GM10266 (cell line): ENCODE data around the gene VSTM2L.

Experiments used
- DNase-seq: peaks from one replicate; pipeline ENCODE4 v3.0.0; 2012; ENCODE audit errors: extremely low spot score
- CTCF ChIP-seq: IDR thresholded peaks from 2 replicates; pipeline ENCODE4 v1.5.1; 2012; ENCODE audit warnings: mild to moderate bottlenecking, low read depth; ENCODE audit not compliant: control insufficient read depth, insufficient read depth; ENCODE audit errors: missing control alignments

The VSTM2L gene

GRCh38 chr20:37873884-37874283 is 29.0 kb upstream of the VSTM2L start:
- TF ChIP-seq CTCF, result no peak

DNA sequence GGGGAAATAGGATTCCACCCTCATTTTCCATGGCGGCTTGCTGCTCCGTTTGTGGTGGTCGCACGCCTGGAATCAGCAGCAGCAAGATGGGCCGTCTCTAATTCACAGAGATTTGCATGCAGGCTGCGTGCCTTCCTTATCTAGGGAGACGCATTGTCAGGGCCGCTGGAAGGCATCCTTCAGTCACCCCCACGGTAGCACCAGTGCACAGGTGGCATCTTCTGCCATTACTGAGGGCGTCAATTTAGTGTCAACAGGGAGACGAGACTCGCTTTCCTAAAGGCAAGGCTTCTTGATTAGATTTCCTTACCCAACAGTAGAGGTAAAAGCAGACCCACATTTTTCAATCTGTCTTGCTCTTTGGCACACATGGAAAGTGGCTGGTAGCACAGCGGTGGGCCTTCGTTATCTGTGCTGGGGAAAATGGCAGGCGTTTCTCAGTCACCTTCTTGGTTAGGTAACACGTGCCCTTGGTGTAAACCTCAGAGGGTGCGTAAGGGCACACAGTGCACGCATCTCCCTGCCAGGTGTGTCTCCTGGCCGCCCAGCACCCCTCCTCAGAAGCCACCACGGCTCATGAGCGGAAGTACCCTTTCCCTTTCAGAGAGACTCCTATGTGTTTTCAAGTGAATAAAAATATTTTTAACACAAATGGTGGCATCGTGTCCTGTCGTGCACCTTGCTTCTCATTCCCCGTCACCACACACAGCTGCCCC is 27.3 kb upstream of the VSTM2L start:
- DNase-seq, result no peak
- no peak for TF ChIP-seq CTCF

More at GRCh38 chr20:37873884-37874283, 29.0 kb upstream of the VSTM2L start:
- no peak for DNase-seq

DNA sequence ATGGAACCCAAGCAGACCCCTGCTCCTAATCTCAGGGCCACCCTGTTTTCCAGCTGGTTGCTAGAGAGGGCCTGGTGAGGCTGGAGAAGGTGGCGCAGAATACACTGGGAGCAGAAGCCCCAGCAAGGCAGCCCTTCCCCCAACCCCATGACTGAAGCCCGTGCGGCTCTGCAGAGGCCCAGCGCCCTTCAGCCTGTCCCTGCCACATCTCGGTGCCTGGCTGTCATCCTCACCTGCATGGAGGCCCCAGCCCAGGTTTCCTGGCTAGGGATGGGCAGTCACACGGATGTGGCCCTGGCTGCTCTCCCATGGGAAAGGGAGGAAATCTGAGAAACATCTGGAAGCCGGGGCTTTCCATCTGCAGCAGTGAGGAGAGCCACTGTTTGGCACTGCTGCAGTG is 26.1 kb upstream of the VSTM2L start:
- no peak for DNase-seq
- no peak for TF ChIP-seq CTCF

DNA sequence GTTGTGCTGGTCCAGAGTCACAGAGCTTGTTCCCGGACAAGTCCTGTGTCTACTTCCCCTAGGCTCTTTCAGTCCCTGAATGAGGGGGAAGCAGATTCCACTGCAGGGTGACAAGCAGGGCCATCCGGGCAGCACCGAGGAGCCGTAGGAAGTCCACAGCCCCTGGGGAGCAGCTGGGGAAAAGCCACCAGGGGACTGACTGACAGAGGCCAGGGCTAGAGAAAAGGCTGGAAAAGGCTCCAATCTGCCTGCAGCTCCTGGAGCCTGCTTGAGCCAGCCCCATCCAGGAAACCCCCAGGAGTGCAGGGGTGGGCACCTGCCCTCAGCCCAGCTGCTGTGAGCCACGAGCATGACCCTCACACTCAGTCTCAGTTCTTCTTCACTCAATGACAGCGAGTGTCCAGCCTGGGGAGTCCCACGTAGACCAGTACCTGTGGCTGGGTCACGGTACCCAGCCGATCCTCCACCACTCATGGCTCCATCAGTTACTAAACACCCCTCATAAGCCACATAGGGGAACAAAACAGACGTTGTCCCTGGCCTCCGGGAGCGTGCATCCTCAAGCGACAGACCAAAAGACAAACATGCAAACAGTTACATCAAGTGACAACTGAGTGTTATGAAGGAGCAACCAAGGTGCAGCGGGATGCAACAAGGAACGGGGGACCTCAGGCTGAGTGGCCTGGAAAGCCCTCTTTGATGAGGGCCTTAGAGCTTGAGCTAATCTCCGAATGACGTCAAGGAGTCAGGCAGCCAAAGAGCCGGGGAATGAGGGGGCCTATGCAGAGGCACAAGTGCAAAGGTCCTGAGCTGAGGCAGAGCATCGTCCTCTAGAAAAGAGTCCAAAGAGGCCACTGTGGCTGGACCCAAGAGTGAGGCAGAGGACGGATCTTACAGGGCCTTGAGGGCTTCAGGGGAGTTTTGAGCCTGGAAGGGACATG is 24.8 kb upstream of the VSTM2L start:
- DNase-seq, result no peak
- TF ChIP-seq CTCF, result no peak

DNA sequence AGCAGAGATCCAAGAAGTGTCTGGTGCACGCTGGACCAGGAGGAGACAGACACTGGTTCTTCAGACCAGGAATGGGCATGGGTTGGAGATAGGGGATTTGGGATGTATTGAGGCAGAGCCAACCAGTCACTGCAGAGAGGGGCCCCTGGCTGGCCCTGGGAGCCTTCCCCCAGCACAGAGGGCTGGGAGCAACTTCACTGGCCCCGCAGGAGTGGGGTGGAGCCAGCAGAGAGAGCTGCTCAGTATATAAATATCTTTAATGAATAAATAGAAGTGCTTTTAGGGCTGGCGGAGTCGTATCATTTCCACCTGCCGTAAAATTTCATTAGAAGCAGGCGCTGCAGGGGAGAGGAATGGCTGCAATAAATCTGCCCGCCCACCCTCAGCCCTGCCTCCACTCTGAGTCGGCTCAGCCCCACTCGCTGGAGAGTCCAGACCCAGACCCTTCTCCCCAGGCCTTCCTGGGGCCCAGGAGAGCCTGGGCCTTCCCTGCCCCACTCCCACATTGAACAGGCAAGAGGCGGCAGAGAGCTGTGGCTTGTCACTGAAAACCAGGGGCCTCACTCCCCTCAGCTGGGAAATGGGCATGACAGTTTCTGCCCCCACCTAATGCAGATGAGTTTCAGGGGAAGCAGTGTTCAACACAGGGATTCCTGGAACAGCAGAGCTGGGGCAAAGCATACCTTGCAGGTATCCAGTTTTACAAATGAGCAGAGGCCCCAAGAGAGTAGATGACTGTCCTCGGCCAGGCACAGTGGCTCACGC is 23.9 kb upstream of the VSTM2L start:
- TF ChIP-seq CTCF, result no peak
- DNase-seq, result no peak

GRCh38 chr20:37879843-37880242 is 23.1 kb upstream of the VSTM2L start:
- no peak for TF ChIP-seq CTCF
- no peak for DNase-seq
